HG03520 (cell line): ENCODE measurements around the gene NDUFS1.
"Not testable (repeated sequence)": the region's sequence is repeated elsewhere in the genome, so short reads cannot be mapped to it uniquely, and the experiment has no call there.

Experiments used
- ATAC-seq: cut with Tn5 transposase; IDR thresholded peaks from one replicate; pipeline ENCODE4 v1.9.1; 2021; ENCODE audit warnings: mild to moderate bottlenecking, moderate library complexity; ENCODE audit not compliant: unreplicated experiment

Gene NDUFS1

GRCh38 chr2:206163251-206163880 lies 4.1 kb upstream of the NDUFS1 start:
- no peak for ATAC-seq

GRCh38 chr2:206162401-206162800 lies 3.2 kb upstream of the NDUFS1 start:
- not testable (repeated sequence) for ATAC-seq

- ATAC-seq = no peak
Observed at GRCh38 chr2:206160807-206161179, 1.5 kb upstream of the NDUFS1 start.

DNA sequence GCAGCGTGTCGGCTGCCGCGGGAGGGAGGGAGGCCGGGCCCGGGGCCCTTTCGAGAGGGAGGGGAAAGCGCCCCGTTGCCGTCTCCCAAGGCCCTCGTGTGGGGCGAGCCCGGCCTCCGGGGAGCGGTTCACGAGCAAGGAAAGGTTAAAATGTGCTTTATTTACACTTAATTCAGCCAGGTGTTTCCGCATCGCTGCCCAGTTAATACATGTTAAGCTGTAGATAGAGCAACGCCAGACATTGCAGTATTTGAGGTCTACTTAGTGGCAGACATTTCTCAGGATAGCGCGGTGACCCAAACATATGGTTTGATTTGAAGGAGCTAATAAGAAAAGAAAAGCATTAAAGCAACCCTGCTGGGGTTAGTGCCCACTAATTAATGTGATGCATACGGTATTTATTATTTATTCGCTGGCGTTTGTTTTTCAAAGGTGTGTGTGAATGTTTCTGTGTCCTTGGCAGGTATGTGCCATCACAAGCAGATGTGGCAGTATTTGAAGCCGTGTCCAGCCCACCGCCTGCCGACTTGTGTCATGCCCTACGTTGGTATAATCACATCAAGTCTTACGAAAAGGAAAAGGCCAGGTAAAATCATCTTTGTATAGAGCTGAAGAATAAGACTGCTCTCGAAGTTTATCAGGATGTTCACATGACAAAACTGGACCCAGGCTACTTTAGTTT lies 1.0 kb upstream of the NDUFS1 start:
- peak; percentile 46 for ATAC-seq

DNA sequence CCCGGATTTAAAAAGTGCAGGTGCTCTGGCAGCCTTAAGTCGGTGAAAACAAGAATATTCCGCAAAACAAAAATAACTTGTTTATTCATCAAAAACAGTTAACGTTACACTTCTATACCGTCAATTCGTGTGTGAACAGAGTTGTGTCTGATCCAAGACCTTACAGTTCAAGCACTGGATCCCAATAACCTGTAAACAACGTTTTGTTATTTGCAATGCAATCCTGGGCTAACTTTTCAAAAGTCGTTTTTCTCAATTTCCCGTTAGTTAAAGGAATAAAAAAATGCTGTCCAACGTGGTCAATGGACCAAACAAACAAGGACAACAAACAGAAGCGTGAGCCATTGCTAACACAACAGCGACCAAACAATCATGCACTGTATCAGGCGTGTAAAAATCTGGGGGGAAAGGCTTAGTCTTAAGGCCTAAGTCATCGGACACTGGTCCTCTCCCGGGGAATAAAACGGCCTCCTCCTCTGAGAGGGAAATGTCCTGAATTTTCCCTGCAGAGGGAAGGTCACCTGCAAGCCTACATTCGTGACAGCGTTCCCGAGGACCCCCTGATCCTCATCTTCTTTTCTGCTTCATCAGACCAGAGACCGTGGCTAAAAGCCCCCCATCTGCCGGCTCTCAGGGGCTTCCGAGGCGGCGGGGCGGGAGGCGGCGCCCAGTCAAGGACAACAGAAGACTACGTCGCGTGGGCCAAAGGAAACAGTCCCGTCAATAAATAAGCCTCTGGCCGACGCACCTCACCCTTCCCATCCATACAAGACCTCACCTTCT lies 490 bp downstream of the NDUFS1 start:
- peak; percentile 10 for ATAC-seq

DNA sequence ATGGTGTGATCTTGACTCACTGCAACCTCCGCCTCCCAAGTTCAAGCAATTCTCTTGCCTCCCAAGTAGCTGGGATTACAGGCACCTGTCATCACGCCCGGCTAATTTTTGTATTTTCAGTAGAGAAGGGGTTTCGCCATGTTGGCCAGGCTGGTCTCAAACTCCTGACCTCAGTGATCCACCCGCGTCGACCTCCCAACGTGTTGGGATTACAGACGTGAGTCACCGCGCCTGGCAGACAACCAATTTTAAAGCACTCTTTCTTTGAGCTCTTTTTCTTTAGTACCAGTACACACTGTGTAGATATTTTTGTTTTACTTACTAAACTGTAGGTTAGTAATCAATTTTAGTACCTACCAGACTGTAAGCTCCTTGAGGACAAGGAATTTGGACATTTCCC lies 2.2 kb downstream of the NDUFS1 start:
- ATAC-seq = not testable (repeated sequence)

- no peak for ATAC-seq
Observed at GRCh38 chr2:206154197-206154596, 5.0 kb downstream of the NDUFS1 start.

GRCh38 chr2:206150631-206151030 lies 8.6 kb downstream of the NDUFS1 start:
- no peak for ATAC-seq

DNA sequence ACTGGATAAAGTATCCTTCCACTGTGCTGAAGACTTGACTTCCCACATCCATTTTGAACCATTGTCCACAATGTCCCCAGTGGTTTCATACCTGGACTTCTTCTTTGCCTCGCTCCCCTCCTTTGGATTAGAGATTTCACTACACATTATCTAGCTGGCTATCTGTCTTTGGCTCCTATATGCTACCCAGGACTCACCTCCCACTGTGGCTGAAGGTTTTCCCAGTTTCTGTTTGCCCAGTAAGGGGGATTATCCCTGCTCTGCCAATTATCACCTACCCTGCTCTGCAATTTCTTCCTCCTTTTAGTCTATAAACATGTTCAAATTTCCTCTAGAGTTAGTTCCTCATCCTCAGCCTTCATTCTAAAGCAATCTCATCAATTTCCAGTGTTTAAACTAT lies 9.1 kb downstream of the NDUFS1 start:
- no peak for ATAC-seq

GRCh38 chr2:206149330-206149729 lies 9.9 kb downstream of the NDUFS1 start:
- no peak for ATAC-seq

DNA sequence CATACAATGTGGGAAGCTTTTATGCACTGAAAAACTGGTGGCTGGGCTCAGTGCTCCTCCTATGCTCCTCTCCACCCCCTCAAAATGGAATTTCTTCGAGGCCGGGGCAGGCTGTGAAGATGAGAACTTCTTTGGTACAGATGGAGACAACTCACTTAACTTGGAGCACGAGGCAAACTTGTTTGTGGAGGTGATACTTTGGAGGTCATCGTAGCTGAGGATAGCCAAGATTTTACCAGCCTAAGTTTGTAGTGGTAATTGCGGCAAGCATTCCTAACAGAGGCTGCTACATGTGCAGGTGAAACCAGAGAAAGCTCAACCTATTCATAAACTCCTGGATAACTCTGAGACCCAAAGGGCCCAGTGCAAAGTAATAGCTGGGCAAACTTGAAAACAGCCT lies 13.6 kb downstream of the NDUFS1 start:
- ATAC-seq = no peak

GRCh38 chr2:206144383-206144782 lies 14.9 kb downstream of the NDUFS1 start:
- ATAC-seq = no peak

- no peak for ATAC-seq
Observed at GRCh38 chr2:206143451-206143850, 15.8 kb downstream of the NDUFS1 start.

GRCh38 chr2:206127656-206128055 lies 31.6 kb downstream of the NDUFS1 start:
- no peak for ATAC-seq

DNA sequence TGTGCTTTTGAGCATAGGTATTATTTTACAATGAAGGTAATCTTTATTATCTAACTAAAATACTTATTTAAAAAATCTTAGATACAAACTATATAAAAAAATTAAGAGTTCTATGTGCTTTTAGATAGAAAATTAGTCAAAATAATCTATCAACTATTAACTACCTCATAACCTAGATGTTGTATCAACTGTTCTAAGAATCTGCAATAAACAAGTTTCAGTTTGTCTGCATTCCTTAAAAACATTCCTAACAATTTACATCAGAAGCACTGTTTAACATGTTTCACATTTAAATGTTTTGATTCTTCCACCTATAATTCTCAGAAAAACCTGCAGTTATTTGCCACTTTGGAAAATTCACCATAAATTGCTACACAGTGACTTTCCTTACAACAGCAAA lies 33.3 kb downstream of the NDUFS1 start:
- no peak for ATAC-seq

GRCh38 chr2:206122569-206122968 lies 36.7 kb downstream of the NDUFS1 start:
- ATAC-seq = not testable (repeated sequence)

- ATAC-seq = no peak
Observed at GRCh38 chr2:206116278-206116677, 43.0 kb downstream of the NDUFS1 start.

GRCh38 chr2:206115026-206115578 lies 44.1 kb downstream of the NDUFS1 start:
- no peak for ATAC-seq

DNA sequence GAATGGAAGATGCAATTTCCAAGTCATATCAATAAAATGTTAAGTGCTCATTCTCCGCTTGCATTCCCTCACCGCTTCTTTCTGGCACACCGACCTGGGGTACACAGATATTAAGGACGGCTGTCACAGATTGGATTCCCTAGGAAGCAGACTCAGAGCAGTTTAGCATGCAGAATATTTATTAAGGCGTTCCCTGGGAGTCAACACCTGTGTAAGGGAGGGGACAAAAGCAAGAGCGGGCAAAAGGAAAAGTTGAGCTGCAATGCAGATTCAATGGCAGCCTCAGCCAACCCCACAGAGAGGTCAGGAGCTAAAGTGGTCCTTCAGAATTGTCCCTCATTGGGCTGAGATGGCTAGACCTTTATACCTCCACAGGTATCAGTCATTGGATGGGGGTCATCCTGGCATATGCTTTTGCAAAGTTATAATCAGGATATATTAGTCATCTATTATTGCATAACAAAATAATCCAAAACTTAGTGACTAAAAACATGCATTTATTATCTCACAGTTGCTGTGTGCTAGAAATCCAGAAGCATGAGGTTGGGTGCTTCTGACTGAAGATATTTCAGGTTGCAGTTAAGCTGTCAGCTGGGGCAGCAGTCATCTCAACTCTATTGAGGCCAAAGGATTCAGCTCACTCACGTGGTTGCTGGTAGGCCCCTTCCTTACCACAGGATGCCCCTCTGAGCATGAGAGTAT lies 46.2 kb downstream of the NDUFS1 start:
- no peak for ATAC-seq

- no peak for ATAC-seq
Observed at GRCh38 chr2:206112108-206112507, 47.1 kb downstream of the NDUFS1 start.

- no peak for ATAC-seq
Observed at GRCh38 chr2:206108713-206109112, 50.5 kb downstream of the NDUFS1 start.
